Measurements from ENCODE around the gene ITPK1. TPM values are rescaled to one million over a fixed set of nuclear protein-coding genes. Genes with fewer than 3 reads are reported as not detected.
"Not testable (repeated sequence)": the region's sequence is repeated elsewhere in the genome, so short reads cannot be mapped to it uniquely, and the experiment has no call there.

Gene ITPK1
- total and polyA plus RNA-seq, 10 of the 15 experiments (the other 5 are each of a cell fraction or from before 2014, with no cell fraction given) = 1.3 to 73.2 (median 27.0) TPM

DNA sequence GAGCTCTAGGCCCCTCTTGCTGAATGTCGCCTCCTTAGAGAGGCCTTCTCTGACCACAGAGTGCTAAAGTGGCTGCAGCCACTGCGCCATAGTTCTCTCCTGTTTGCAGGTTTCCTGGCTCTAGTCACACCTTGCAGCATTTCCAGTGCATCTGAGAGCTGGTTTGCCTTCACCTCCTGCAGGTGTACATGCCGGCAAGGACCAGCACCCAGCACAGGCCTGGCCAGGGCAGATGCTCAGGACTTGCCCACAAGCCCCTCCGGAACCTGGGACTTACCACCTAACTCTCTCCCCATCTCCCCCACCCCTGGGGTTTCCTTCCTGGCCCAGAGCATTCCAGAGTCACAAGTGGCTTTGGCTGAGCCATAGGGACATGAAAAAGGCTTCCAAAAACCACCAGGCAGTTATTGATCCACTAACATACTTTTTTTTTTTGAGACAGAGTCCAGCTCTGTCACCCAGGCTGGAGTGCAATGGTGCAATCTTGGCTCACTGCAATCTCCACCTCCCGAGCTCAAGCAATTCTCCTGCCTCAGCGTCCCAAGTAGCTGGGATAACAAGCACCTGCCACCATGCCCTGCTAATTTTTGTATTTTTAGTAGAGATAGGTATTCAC lies 9.1 kb downstream of the ITPK1 start:
- intact Hi-C loops (cut with micrococcal nuclease; ENCODE audit: unreplicated experiment) = no loop called here
- ChIA-PET POLR2A (interaction anchor here (1.5 kb wide), 1 partner anchor 100 kb away, joined by 5 read pairs; no protein-coding TSS in a partner anchor), RAD21 (ENCODE audit: unreplicated experiment) (interaction anchor here (2.8 kb wide), 1 partner anchor 73 kb away, joined by 8 read pairs; no protein-coding TSS in a partner anchor), SMC1A (ENCODE audit: uncharacterized antibody, unreplicated experiment) (interaction anchor here (0.6 to 1.0 kb wide), 3 partner anchors 25 to 1838 kb away, joined by 3 read pairs; no protein-coding TSS in a partner anchor), CTCF (interaction anchor here (0.6 to 6.1 kb wide), 10 partner anchors 8 to 155 kb away, joined by 3 to 53 read pairs (median 4); partner anchors contain the start of gene ITPK1)
- H3K27ac ChIP-seq (ENCODE audit: control insufficient read depth, insufficient read depth) = no peak overlapping the region
- H3K4me1 ChIP-seq (ENCODE audit: control insufficient read depth, insufficient read depth, low read length) = peaks cover 44% of the 10 kb centered on the region
- BruUV-seq (replicated peaks) = no TSS peak
- TF ChIP-seq SUZ12 (IDR thresholded peaks at IDR 0.05; ENCODE audit: unreplicated experiment) = no peak
- TF ChIP-seq POLR2AphosphoS2 (IDR thresholded peaks at IDR 0.05; ENCODE audit: low read depth, low read length) = no peak
- TF ChIP-seq ZNF207 (IDR thresholded peaks at IDR 0.05; ENCODE audit: borderline replicate concordance) = no peak
- TF ChIP-seq SIX5 (IDR thresholded peaks at IDR 0.05; ENCODE audit: low read depth, low read length, severe bottlenecking) = no peak
- no peak for TF ChIP-seq MAX (IDR thresholded peaks at IDR 0.05; ENCODE audit: low read depth, low read length)
- TF ChIP-seq JUNB (IDR thresholded peaks at IDR 0.05) = no peak
- TF ChIP-seq IRF5 (IDR thresholded peaks at IDR 0.05; ENCODE audit: borderline replicate concordance) = no peak
- TF ChIP-seq, protein P1, sequence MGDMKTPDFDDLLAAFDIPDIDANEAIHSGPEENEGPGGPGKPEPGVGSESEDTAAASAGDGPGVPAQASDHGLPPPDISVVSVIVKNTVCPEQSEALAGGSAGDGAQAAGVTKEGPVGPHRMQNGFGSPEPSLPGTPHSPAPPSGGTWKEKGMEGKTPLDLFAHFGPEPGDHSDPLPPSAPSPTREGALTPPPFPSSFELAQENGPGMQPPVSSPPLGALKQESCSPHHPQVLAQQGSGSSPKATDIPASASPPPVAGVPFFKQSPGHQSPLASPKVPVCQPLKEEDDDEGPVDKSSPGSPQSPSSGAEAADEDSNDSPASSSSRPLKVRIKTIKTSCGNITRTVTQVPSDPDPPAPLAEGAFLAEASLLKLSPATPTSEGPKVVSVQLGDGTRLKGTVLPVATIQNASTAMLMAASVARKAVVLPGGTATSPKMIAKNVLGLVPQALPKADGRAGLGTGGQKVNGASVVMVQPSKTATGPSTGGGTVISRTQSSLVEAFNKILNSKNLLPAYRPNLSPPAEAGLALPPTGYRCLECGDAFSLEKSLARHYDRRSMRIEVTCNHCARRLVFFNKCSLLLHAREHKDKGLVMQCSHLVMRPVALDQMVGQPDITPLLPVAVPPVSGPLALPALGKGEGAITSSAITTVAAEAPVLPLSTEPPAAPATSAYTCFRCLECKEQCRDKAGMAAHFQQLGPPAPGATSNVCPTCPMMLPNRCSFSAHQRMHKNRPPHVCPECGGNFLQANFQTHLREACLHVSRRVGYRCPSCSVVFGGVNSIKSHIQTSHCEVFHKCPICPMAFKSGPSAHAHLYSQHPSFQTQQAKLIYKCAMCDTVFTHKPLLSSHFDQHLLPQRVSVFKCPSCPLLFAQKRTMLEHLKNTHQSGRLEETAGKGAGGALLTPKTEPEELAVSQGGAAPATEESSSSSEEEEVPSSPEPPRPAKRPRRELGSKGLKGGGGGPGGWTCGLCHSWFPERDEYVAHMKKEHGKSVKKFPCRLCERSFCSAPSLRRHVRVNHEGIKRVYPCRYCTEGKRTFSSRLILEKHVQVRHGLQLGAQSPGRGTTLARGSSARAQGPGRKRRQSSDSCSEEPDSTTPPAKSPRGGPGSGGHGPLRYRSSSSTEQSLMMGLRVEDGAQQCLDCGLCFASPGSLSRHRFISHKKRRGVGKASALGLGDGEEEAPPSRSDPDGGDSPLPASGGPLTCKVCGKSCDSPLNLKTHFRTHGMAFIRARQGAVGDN (IDR thresholded peaks at IDR 0.05) = no peak
- no peak overlapping the region for H3K4me3 ChIP-seq
- H3K27me3 ChIP-seq (replicated peaks in 1 of 2; ENCODE audit: control insufficient read depth in 2 of 2, insufficient read depth in 2 of 2, low read length in 1 of 2) = no peaks in the 10 kb centered on the region
- WGBS (ENCODE audit: insufficient coverage, insufficient replicate concordance, low lambda C conversion rate, missing lambda C conversion rate) = 94% methylated on average over 6 of the region's 6 CpGs
- H3K4me2 ChIP-seq (ENCODE audit: control insufficient read depth, insufficient read depth) = no peak overlapping the region
- in situ Hi-C loops (cut with MboI) = no loop called here
- H3K9me3 ChIP-seq (replicated peaks; ENCODE audit: control insufficient read depth, insufficient read depth, low read length) = no peaks in the 10 kb centered on the region
- H3K9ac ChIP-seq (ENCODE audit: control insufficient read depth, insufficient read depth, low read length) = no peak overlapping the region
- H2AFZ ChIP-seq (ENCODE audit: control insufficient read depth, low read depth, low read length) = no peak overlapping the region
- no peak for DNase-seq (ENCODE audit: low read depth, low spot score)
- no peaks in the 10 kb centered on the region for H4K20me1 ChIP-seq (ENCODE audit: control insufficient read depth, insufficient read depth)
- no peak for ATAC-seq
- no peak for FAIRE-seq
- peaks cover 65% of the 10 kb centered on the region for H3K79me2 ChIP-seq (ENCODE audit: control insufficient read depth, insufficient read depth, low read length)
- peaks cover 0 to 1% of the 10 kb centered on the region in 2 experiments; a peak in 2 of 4 replicates for H3K36me3 ChIP-seq (ENCODE audit: control insufficient read depth in 2 of 2, insufficient read depth in 2 of 2, low read length in 1 of 2)

- H3K9ac ChIP-seq (ENCODE audit: control insufficient read depth, insufficient read depth, low read length); H3K4me3 ChIP-seq; DNase-seq (ENCODE audit: low read depth, low spot score); in situ Hi-C loops (cut with MboI); H4K20me1 ChIP-seq (ENCODE audit: control insufficient read depth, insufficient read depth); ATAC-seq; H3K4me2 ChIP-seq (ENCODE audit: control insufficient read depth, insufficient read depth); intact Hi-C loops (cut with micrococcal nuclease; ENCODE audit: unreplicated experiment); BruUV-seq (replicated peaks); H2AFZ ChIP-seq (ENCODE audit: control insufficient read depth, low read depth, low read length); H3K36me3 ChIP-seq (ENCODE audit: control insufficient read depth in 2 of 2, insufficient read depth in 2 of 2, low read length in 1 of 2); FAIRE-seq; H3K9me3 ChIP-seq (replicated peaks; ENCODE audit: control insufficient read depth, insufficient read depth, low read length); H3K27me3 ChIP-seq (replicated peaks in 1 of 2; ENCODE audit: control insufficient read depth in 2 of 2, insufficient read depth in 2 of 2, low read length in 1 of 2): not testable (repeated sequence)
- ChIA-PET SMC1A (ENCODE audit: uncharacterized antibody, unreplicated experiment) (interaction anchor here (1.0 kb wide), 1 partner anchor 45 kb away, joined by 3 read pairs; no protein-coding TSS in a partner anchor), RAD21 (ENCODE audit: unreplicated experiment) (interaction anchor here (1.2 to 3.1 kb wide), 4 partner anchors 7 to 73 kb away, joined by 3 to 21 read pairs (median 6); no protein-coding TSS in a partner anchor), POLR2A (interaction anchor here (0.7 to 1.5 kb wide), 5 partner anchors 9 to 99 kb away, joined by 3 to 6 read pairs (median 4); no protein-coding TSS in a partner anchor), CTCF (interaction anchor here (1.7 to 6.1 kb wide), 6 partner anchors 8 to 72 kb away, joined by 4 to 53 read pairs (median 7); partner anchors contain the start of gene ITPK1)
- peak overlapping the region; percentile 2; the same call in 1 of the 2 replicates for H3K27ac ChIP-seq (ENCODE audit: control insufficient read depth, insufficient read depth)
- H3K4me1 ChIP-seq (ENCODE audit: control insufficient read depth, insufficient read depth, low read length) = peaks cover 44% of the 10 kb centered on the region
- H3K79me2 ChIP-seq (ENCODE audit: control insufficient read depth, insufficient read depth, low read length) = peaks cover 60% of the 10 kb centered on the region
- WGBS (ENCODE audit: insufficient coverage, insufficient replicate concordance, low lambda C conversion rate, missing lambda C conversion rate) = 95% methylated on average over 9 of the region's 10 CpGs
Observed at GRCh38 chr14:93105856-93106255, 9.9 kb downstream of the ITPK1 start.

Data from GM12878 (cell line).